H1 (cell line): Measurements from ENCODE around the gene PDZD2. TPM values are rescaled to one million over a fixed set of nuclear protein-coding genes. Genes with fewer than 3 reads are reported as not detected.

Experiments used
- ASH2L ChIP-seq: fragments of 200-600, 300-600 bp; sonication (generic); IDR thresholded peaks from one replicate; pipeline ENCODE4 v1.7.1; 2017; ENCODE audit warnings: low read length
- CHD2 ChIP-seq: IDR thresholded peaks from 2 replicates; pipeline ENCODE4 v1.6.1; 2012; ENCODE audit warnings: low read length, improper control_type of control experiment
- GABPA ChIP-seq: IDR thresholded peaks from 2 replicates; pipeline ENCODE4 v1.6.1; 2011; ENCODE audit warnings: mild to moderate bottlenecking, low read length, moderate library complexity, borderline replicate concordance; ENCODE audit not compliant: insufficient read depth
- NANOG ChIP-seq: IDR thresholded peaks from 2 replicates; pipeline ENCODE4 v1.6.1; 2011; ENCODE audit warnings: low read length, low read depth, mild to moderate bottlenecking, inconsistent platforms; ENCODE audit not compliant: insufficient read depth, poor library complexity, severe bottlenecking
- RXRA ChIP-seq: IDR thresholded peaks from 2 replicates; pipeline ENCODE4 v1.6.1; 2011; ENCODE audit warnings: low read depth, mild to moderate bottlenecking, low read length, moderate library complexity; ENCODE audit not compliant: insufficient read depth
- SP4 ChIP-seq: IDR thresholded peaks from 2 replicates; pipeline ENCODE4 v1.6.1; 2012; ENCODE audit warnings: low read length, inconsistent platforms
- TAF7 ChIP-seq: optimal IDR thresholded peaks from 2 replicates; pipeline ENCODE3; 2011; ENCODE audit warnings: low read depth, mild to moderate bottlenecking, inconsistent platforms, low read length, moderate library complexity, borderline replicate concordance
- polyA plus RNA-seq, 7 experiments: library from polyadenylated mRNA; depleted of rRNA in 3 of 7; stranded (reverse) in 5 of 7; unstranded in 2 of 7; fragments of >200 nt in 5 of 7; fragments of 200-250 nt in 2 of 7; gene quantifications; 1 replicate in 5 of 7; 2 replicates in 1 of 7; 4 replicates in 1 of 7; pipeline versions ENCODE4 v1.2.1 to v1.2.3, GENCODE V29; 2011 to 2013; ENCODE audit warnings: missing spikeins in 2 of 7, mixed read lengths in 2 of 7
- total RNA-seq: library from RNA; stranded (reverse); fragmentation: NEBNext Ultra II Directional; extraction: Animal tissue kit (Norgen Biotek cat#: 25700); gene quantifications from 2 replicates; pipeline ENCODE4 v1.2.1, GENCODE V29; 2021

The PDZD2 gene
- total and polyA plus RNA-seq, 2 of the 8 experiments (the other 6 are each of a cell fraction or from before 2014, with no cell fraction given): 1.2 to 6.8 TPM

DNA sequence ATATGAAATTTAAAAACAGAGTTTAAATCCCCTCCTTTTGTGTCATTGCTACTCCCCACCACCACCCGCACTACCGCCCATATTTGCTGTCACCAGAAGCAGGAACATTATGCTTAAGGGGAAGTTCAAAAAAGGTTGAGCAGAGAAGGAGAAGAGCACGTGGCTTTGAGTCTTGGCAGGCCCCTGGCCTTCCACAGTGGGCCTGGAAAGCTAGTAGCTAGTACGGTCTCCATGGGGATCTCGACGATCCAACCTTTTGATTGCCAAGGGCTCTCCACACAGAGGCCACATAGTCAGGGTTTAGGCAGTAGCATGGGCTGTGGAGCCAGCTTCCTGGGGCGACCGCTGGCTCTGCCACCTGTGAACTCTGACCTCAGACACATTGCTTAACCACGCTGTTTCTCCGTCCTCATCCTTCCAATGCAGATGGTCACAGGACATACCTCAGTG lies 445.1 kb downstream of the PDZD2 start (continued):
- TF ChIP-seq TAF7 (no peak), GABPA (no peak), RXRA (no peak), ASH2L (no peak), SP4 (no peak), NANOG (no peak), CHD2 (no peak)
